Prostate gland (tissue), 2 donors: ENCODE measurements around the gene ZC2HC1C.

ENCODE experiments used
- POLR2AphosphoS5 ChIP-seq: sonication (generic); formaldehyde crosslinking; IDR thresholded peaks from one replicate; pipeline ENCODE4 v1.6.1; 2017; ENCODE audit warnings: antibody characterized with exemption
- TF ChIP-seq, protein P1 (sequence below), 4 experiments: fragments of 200-600 bp in 2 of 4; fragments of 450-650 bp in 2 of 4; sonication (generic) in 2 of 4; IDR thresholded peaks; 1 replicate in 3 of 4; 2 replicates in 1 of 4; pipeline ENCODE4 v1.5.1; 2016 to 2019; ENCODE audit warnings: antibody characterized with exemption in 4 of 4, mild to moderate bottlenecking in 2 of 4, moderate library complexity in 2 of 4

GRCh38 chr14:75092698-75093097 lies 23.3 kb downstream of the ZC2HC1C start:
- TF ChIP-seq, protein P1, sequence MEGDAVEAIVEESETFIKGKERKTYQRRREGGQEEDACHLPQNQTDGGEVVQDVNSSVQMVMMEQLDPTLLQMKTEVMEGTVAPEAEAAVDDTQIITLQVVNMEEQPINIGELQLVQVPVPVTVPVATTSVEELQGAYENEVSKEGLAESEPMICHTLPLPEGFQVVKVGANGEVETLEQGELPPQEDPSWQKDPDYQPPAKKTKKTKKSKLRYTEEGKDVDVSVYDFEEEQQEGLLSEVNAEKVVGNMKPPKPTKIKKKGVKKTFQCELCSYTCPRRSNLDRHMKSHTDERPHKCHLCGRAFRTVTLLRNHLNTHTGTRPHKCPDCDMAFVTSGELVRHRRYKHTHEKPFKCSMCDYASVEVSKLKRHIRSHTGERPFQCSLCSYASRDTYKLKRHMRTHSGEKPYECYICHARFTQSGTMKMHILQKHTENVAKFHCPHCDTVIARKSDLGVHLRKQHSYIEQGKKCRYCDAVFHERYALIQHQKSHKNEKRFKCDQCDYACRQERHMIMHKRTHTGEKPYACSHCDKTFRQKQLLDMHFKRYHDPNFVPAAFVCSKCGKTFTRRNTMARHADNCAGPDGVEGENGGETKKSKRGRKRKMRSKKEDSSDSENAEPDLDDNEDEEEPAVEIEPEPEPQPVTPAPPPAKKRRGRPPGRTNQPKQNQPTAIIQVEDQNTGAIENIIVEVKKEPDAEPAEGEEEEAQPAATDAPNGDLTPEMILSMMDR (IDR thresholded peaks at IDR 0.05), result no peak
- no peak for TF ChIP-seq POLR2AphosphoS5
